ENCODE measurements around the gene GPC6.

GPC6 gene

GRCh38 chr13:94196413-94196812 lies 969.8 kb downstream of the GPC6 start:
- Histone ChIP-seq H3K27ac (ENCODE audit: low read depth, low read length) (no peak overlapping the region), H3K9ac (ENCODE audit: low read length) (no peak overlapping the region), H3K4me3 (ENCODE audit: insufficient read depth, low read length, poor library complexity, severe bottlenecking) (no peak overlapping the region)

GRCh38 chr13:94198681-94199080 lies 972.1 kb downstream of the GPC6 start:
- H4K20me1 ChIP-seq (ENCODE audit: low read depth, low read length): no peaks in the 10 kb centered on the region
- no peak overlapping the region for H3K4me2 ChIP-seq (ENCODE audit: low read depth, low read length, poor library complexity, severe bottlenecking)
- no peaks in the 10 kb centered on the region for H3K36me3 ChIP-seq (ENCODE audit: low read length)
- no peak overlapping the region for H3K4me3 ChIP-seq (ENCODE audit: insufficient read depth, low read length, poor library complexity, severe bottlenecking)
- H3K9me2 ChIP-seq (replicated peaks; ENCODE audit: insufficient read depth, low read length): no peaks in the 10 kb centered on the region
- no peaks in the 10 kb centered on the region for H3K9me3 ChIP-seq (ENCODE audit: insufficient read depth, low read length)
- H3K27ac ChIP-seq (ENCODE audit: low read depth, low read length): no peak overlapping the region
- no peak overlapping the region for H2AFZ ChIP-seq (ENCODE audit: low read depth, low read length, severe bottlenecking)
- H3K79me2 ChIP-seq (ENCODE audit: insufficient read depth, low read length): no peaks in the 10 kb centered on the region
- no peaks in the 10 kb centered on the region for H3K27me3 ChIP-seq (ENCODE audit: low read length)
- TF ChIP-seq, protein P1, sequence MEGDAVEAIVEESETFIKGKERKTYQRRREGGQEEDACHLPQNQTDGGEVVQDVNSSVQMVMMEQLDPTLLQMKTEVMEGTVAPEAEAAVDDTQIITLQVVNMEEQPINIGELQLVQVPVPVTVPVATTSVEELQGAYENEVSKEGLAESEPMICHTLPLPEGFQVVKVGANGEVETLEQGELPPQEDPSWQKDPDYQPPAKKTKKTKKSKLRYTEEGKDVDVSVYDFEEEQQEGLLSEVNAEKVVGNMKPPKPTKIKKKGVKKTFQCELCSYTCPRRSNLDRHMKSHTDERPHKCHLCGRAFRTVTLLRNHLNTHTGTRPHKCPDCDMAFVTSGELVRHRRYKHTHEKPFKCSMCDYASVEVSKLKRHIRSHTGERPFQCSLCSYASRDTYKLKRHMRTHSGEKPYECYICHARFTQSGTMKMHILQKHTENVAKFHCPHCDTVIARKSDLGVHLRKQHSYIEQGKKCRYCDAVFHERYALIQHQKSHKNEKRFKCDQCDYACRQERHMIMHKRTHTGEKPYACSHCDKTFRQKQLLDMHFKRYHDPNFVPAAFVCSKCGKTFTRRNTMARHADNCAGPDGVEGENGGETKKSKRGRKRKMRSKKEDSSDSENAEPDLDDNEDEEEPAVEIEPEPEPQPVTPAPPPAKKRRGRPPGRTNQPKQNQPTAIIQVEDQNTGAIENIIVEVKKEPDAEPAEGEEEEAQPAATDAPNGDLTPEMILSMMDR (IDR thresholded peaks at IDR 0.05; ENCODE audit: insufficient read depth, low read length, poor library complexity, severe bottlenecking): no peak
- TF ChIP-seq EZH2phosphoT487 (conservative IDR thresholded peaks at IDR 0.05; ENCODE audit: low read length): no peak
- no peaks in the 10 kb centered on the region for H3F3A ChIP-seq (ENCODE audit: insufficient read depth)
- no peak overlapping the region for H3K9ac ChIP-seq (ENCODE audit: low read length)

More at GRCh38 chr13:94196413-94196812, 969.8 kb downstream of the GPC6 start:
- Histone ChIP-seq H3K36me3 (ENCODE audit: low read length) (no peaks in the 10 kb centered on the region), H3K4me2 (ENCODE audit: low read depth, low read length, poor library complexity, severe bottlenecking) (no peak overlapping the region), H2AFZ (ENCODE audit: low read depth, low read length, severe bottlenecking) (no peak overlapping the region), H3K9me2 (replicated peaks; ENCODE audit: insufficient read depth, low read length) (no peaks in the 10 kb centered on the region), H3K9me3 (ENCODE audit: insufficient read depth, low read length) (no peaks in the 10 kb centered on the region), H4K20me1 (ENCODE audit: low read depth, low read length) (no peaks in the 10 kb centered on the region), H3K79me2 (ENCODE audit: insufficient read depth, low read length) (no peaks in the 10 kb centered on the region), H3K27me3 (ENCODE audit: low read length) (no peaks in the 10 kb centered on the region), H3F3A (ENCODE audit: insufficient read depth) (no peaks in the 10 kb centered on the region)
- TF ChIP-seq EZH2phosphoT487 (conservative IDR thresholded peaks at IDR 0.05; ENCODE audit: low read length): no peak
- TF ChIP-seq, protein P1 (IDR thresholded peaks at IDR 0.05; ENCODE audit: insufficient read depth, low read length, poor library complexity, severe bottlenecking): no peak

GRCh38 chr13:94199135-94199534 lies 972.5 kb downstream of the GPC6 start:
- Histone ChIP-seq H3K27ac (ENCODE audit: low read depth, low read length) (no peak overlapping the region), H3K9me2 (replicated peaks; ENCODE audit: insufficient read depth, low read length) (no peaks in the 10 kb centered on the region), H3K79me2 (ENCODE audit: insufficient read depth, low read length) (no peaks in the 10 kb centered on the region), H3K4me3 (ENCODE audit: insufficient read depth, low read length, poor library complexity, severe bottlenecking) (no peak overlapping the region), H3K9me3 (ENCODE audit: insufficient read depth, low read length) (no peaks in the 10 kb centered on the region), H3F3A (ENCODE audit: insufficient read depth) (no peaks in the 10 kb centered on the region), H2AFZ (ENCODE audit: low read depth, low read length, severe bottlenecking) (no peak overlapping the region), H3K36me3 (ENCODE audit: low read length) (no peaks in the 10 kb centered on the region), H4K20me1 (ENCODE audit: low read depth, low read length) (no peaks in the 10 kb centered on the region), H3K4me2 (ENCODE audit: low read depth, low read length, poor library complexity, severe bottlenecking) (no peak overlapping the region), H3K27me3 (ENCODE audit: low read length) (no peaks in the 10 kb centered on the region), H3K9ac (ENCODE audit: low read length) (no peak overlapping the region)
- TF ChIP-seq EZH2phosphoT487 (conservative IDR thresholded peaks at IDR 0.05; ENCODE audit: low read length): no peak
- TF ChIP-seq, protein P1 (IDR thresholded peaks at IDR 0.05; ENCODE audit: insufficient read depth, low read length, poor library complexity, severe bottlenecking): no peak
